HG03135 (cell line): ENCODE measurements around the gene CEACAM19.
"Not testable (repeated sequence)": the region's sequence is repeated elsewhere in the genome, so short reads cannot be mapped to it uniquely, and the experiment has no call there.

Source experiments
- ATAC-seq: cut with Tn5 transposase; IDR thresholded peaks from one replicate; pipeline ENCODE4 v1.9.1; 2021; ENCODE audit warnings: mild to moderate bottlenecking, moderate library complexity; ENCODE audit not compliant: unreplicated experiment

The CEACAM19 gene

DNA sequence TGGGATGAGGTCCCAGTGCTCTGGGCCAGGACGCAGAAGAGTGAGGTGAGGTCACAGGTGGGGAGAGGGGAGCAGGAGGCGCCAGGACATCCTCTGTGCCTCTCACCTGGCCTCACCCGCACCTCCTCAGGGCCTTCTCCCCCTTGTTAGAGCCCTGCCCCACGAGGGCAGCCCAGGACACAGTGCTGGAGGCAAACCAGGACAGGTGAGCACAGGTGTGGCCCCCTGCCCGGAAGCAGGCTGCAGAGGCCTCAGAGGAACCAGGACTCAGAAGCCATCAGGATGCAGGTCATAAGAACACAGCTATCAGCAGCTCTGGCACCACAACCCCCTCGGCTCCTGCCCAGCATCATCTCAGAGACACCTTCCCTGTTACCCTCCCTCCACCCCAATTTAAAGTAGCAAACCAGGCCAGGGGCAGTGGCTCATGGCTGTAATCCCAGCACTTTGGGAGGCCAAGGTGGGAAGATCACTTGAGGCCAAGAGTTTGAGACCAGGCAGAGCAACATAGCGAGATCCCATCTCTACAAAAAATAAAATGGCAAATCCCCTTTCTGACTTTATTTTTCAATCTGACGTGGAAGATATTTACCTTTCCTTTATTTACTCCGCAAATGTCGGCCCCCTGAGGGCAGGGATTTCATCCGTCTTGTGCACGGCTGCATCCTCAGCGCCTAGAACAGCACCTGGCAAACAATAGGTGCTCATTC lies 27.4 kb downstream of the CEACAM19 start, which contains the start of gene CEACAM16:
Gene CEACAM16, plus strand, starts transcription at position 660 of the 710 bp plus-strand sequence. CDS start 2,306 bp downstream, outside the sequence.
- ATAC-seq, result no peak

DNA sequence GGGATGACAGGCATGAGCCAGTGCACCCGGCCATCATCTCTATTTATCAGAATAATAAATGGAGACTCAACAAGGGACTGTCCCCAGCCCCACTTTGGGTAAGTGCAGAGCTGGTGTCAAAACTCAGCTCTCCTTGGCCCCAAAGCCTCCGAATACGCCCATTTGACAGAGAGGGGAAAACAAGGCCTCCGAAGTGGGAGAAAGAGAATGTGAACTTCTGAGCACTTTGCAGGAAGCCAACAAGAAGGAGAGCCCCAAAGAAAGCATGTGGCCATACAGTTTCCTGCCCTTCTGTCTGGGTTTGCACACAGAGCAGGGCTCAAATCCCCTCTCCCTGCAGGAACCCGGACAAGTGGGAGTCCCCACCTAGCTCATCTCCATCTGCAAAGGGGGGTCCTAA lies 29.3 kb downstream of the CEACAM19 start:
- no peak for ATAC-seq

DNA sequence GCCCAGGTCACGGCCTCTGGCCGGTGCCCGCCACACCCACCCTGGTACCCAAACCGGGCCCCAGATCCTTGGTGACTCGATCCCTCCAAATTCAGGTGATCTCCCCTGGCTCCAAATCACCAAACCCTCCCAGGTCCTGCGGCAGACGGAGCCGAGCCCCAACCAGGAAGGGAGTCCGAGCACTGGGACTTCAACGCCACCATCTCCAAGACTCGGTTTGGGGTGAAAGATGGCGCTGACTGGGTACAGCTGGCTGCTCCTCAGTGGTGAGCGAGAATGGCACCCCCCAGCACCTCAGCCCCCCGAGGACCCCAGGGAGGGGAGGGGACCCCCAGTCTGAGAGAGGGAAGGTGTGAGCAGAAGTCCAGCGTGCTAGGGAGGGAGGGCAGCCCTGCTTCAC lies 29.9 kb downstream of the CEACAM19 start:
- ATAC-seq, result no peak

DNA sequence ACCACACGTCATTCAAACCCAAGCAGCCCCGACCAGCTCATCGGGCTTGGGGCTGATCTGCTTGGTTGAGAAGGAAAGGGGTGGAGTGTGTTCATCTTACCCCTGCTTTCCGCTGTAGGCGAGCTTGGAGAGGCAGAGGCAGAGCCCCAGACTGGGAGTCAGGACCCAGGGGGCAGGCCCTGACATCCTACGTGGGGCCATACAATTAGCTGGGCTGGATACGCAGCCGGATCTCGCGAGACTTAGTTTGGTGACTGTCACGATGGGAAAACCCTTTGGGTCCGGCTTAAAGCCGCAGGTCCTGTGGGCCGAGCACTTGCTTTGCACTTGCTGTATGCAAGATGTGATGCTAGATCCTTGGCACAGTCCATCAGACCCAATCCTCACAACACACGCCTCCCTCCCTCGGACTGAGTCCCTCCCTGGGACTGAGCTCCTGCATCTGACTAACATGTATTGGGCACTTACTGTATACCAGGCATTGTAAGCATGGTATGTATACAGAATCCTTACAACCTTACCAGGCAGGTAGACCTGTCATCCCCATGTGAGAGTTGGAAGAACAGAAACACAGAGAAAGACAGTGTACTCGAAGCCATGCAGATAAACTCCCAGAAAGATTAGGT lies 31.4 kb downstream of the CEACAM19 start:
- no peak for ATAC-seq

DNA sequence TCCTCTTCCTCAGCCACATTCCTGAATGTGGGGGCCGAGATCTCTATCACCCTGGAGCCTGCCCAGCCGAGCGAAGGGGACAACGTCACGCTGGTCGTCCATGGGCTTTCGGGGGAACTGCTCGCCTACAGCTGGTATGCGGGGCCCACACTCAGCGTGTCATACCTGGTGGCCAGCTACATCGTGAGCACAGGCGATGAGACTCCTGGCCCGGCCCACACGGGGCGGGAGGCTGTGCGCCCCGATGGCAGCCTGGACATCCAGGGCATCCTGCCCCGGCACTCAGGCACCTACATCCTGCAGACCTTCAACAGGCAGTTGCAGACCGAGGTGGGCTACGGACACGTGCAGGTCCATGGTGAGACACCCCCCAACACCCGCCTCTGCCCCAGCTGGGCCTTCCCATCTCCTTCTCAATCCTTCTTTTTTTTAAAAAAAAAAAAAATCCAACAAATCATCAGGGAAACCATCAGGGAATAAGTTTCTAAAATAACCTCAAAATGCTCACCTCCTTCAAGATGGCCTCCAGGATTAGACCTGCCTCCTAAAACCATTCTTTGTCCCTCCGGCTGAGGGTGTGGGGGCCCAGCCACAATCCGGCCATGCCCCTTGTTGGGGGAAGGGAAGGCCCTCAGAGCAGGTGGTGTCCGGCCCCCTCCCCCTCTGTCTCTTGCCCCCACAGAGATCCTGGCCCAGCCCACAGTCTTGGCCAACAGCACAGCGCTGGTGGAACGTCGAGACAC lies 32.2 kb downstream of the CEACAM19 start:
- no peak for ATAC-seq

- ATAC-seq, result no peak
Observed at GRCh38 chr19:44704982-44705381, 33.7 kb downstream of the CEACAM19 start.

DNA sequence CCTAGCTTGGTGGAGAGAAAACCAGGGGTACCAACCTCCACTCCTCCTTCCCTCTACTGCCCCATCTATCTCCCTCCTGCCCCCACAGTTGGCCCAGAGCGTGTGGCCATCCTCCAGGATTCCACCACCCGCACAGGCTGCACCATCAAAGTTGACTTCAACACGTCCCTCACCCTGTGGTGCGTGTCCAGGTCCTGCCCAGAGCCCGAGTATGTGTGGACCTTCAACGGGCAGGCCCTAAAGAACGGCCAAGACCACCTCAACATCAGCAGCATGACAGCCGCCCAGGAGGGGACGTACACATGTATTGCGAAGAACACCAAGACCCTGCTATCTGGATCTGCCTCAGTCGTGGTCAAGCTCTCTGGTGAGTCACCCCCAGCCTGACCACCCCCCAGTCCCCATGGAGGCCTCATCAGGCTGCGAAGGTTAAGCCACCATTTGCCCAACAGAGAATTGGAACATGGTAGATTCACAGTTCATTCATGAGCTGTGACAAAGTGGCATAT lies 34.3 kb downstream of the CEACAM19 start:
- ATAC-seq, result no peak

GRCh38 chr19:44706506-44707236 lies 35.4 kb downstream of the CEACAM19 start:
- ATAC-seq, result no peak

DNA sequence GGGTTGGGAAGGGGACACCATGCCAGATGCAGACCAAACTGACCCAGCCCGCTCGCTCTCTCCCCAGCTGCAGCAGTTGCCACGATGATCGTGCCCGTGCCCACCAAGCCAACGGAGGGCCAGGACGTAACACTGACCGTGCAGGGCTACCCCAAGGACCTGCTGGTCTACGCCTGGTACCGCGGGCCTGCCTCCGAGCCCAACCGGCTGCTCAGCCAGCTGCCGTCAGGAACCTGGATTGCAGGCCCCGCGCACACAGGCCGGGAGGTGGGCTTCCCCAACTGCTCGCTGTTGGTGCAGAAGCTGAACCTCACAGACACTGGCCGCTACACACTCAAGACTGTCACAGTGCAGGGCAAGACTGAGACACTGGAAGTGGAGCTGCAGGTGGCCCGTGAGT lies 36.5 kb downstream of the CEACAM19 start:
- no peak for ATAC-seq

GRCh38 chr19:44708940-44709339 lies 37.7 kb downstream of the CEACAM19 start:
- ATAC-seq, result no peak

- ATAC-seq, result not testable (repeated sequence)
Observed at GRCh38 chr19:44709434-44710266, 38.4 kb downstream of the CEACAM19 start.

DNA sequence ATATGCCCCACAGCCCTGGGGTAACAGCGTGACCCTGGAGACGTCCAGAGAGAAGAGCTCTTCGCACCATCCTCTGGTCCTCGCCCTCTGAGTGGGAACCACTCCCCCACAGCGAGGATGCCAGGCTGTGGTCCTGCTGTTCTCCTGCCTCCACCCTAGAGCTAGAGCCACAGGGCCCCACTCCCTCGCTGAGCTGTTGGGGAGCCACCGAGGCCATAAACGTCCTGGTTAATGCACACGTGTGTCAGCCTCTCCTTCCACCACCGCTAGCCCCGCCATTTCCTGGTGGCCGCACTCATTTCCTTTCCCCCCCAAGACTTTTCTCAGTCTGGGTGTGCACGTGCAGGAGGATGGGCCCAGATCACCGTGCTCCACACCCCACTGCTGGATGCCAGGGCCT lies 39.2 kb downstream of the CEACAM19 start:
- no peak for ATAC-seq

DNA sequence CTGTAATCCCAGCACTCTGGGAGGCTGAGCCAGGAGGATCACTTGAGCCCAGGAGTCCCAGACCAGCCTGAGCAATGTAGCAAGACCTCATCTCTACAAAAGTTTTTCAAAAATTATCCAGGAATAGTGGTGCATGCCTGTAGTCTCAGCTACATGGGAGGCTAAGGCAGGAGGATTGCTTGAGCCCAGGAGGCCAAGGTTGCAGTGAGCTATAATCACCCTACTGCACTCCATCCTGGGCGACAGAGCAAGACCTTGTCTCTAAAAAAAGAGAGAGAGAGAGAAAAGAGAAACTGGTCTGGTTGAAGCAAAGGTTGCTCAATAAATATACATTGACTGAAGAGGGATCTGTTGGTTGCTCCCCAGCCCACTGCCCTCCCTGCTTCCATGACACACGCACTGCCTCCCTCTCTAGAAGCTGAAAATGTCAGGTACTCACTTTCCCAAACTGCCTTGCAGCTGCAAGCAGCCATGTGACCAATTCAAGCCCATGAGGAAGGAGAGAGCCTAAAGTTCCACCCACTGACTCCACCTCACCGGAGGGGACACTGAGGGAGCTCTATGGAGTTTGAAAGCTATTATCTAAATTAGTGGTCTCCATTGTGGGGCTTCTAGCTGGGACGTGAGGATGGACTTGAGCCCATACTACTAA lies 41.7 kb downstream of the CEACAM19 start:
- no peak for ATAC-seq

DNA sequence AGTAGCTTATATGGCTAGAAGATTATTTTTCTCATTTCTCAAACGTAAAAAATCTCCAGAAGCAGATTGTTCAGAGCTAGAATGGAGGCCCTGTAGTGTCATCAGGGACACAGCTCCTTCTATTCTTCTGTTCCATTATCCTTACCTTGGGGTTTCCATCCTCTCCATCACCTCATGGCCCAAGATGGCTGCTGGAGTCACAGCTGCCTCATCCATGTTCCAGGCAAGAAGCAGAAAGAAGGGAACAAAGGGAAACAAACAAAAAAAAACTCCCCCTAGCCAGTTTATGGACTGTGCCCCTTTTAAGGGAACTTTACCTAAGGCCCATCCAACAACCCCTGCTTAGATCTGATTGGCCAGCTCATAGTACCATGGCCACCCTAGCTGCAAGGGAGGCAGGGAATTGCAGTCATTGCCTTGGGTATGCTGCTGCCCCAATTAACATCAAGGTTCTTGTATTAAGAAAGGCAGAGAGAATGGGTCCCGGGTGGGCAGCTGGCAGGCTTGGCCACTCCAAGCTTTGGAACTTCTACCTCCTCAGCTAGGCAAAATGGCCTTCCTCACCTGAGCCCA lies 43.4 kb downstream of the CEACAM19 start:
- no peak for ATAC-seq

DNA sequence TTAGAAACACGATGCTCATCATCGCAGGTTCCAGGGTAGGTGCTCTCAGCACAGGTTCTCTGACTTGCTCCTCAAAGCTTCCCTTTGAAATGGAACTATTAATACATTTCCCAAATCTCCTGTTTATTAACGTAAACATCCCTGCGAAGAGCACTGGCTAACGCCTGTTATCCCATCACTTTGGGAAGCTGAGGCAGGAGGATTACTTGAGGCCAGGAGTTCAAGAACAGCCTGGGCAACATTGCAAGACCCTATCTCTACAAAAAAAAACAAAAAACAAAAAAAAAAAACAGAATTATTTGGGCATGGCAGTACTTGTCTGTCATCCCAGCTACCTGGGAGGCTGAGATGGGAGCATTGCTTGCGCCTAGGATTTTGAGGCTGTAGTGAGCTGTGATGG lies 46.3 kb downstream of the CEACAM19 start:
- no peak for ATAC-seq

- ATAC-seq, result no peak
Observed at GRCh38 chr19:44718441-44719261, 47.4 kb downstream of the CEACAM19 start.

DNA sequence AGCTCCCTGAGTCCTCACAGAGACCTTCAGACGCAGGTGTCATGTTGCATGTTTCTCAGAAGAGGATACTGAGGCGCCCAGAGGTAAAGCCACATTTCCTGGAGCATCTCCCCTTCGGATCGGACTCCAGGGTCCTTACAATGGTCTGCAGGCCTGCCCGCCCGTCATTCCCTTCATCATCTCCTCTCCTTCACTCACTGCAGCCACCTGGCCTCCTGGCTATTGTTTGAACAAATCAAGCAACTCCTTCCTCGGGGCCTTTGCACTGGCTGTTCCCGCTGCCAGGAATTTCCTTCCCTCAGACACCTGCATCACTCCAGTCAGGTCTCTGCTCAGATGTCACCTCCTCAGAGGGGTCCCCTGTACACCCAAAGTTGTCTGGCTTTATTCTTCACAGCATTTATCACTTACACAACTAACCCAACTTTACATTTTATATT lies 48.0 kb downstream of the CEACAM19 start:
- ATAC-seq, result no peak

GRCh38 chr19:44720396-44720795 lies 49.1 kb downstream of the CEACAM19 start:
- not testable (repeated sequence) for ATAC-seq
